Lower lobe of right lung (tissue), 2 donors: ENCODE data around the gene HSPA5. TPM values are rescaled to one million over a fixed set of nuclear protein-coding genes. Genes with fewer than 3 reads are reported as not detected.
"Not testable (repeated sequence)": the region's sequence is repeated elsewhere in the genome, so short reads cannot be mapped to it uniquely, and the experiment has no call there.

Source experiments
- ATAC-seq, 2 donors: fragments of 200-7000 bp; cut with Tn5 transposase; one replicate each; pipeline ENCODE4 v1.9.1; 2020 to 2022; ENCODE audit warnings: mild to moderate bottlenecking in 2 of 2, moderate library complexity in 2 of 2
- DNase-seq: peaks from one replicate; pipeline ENCODE4 v3.0.0-alpha.2; 2020
- H3K27ac ChIP-seq: fragments of 200-600 bp; one replicate; pipeline ENCODE4 v1.8.0; 2022
- H3K27me3 ChIP-seq: fragments of 200-600 bp; one replicate; pipeline ENCODE4 v1.8.0; 2022; ENCODE audit warnings: low read depth
- H3K36me3 ChIP-seq: fragments of 200-600 bp; one replicate; pipeline ENCODE4 v1.8.0; 2022; ENCODE audit warnings: mild to moderate bottlenecking
- H3K4me1 ChIP-seq: fragments of 200-600 bp; one replicate; pipeline ENCODE4 v1.8.0; 2022
- H3K4me3 ChIP-seq: fragments of 200-600 bp; one replicate; pipeline ENCODE4 v1.8.0; 2022; ENCODE audit warnings: mild to moderate bottlenecking
- H3K9me3 ChIP-seq: fragments of 200-600 bp; one replicate; pipeline ENCODE4 v1.8.0; 2022
- CTCF ChIP-seq: fragments of 200-600 bp; IDR thresholded peaks from one replicate; pipeline ENCODE4 v1.8.0; 2022; ENCODE audit warnings: antibody characterized with exemption, mild to moderate bottlenecking
- intact Hi-C: fragments of 100-400 bp; cut with DNase I; formaldehyde crosslinking; loops from one replicate; pipeline ENCODE4 v1.11.0; 2022
- total RNA-seq: library from RNA; stranded (reverse); fragmentation: NEBNext Ultra II Directional; extraction: Animal tissue kit (Norgen Biotek cat#: 25700); gene quantifications from one replicate; pipeline ENCODE4 v1.2.1, GENCODE V29; 2021
- donor health status: DM: no; HTN: yes; CAD: no; lungs with severe emphysema.

HSPA5 gene
- total RNA-seq, 1 donor from 2014 or later: 201 TPM

GRCh38 chr9:125239631-125240597, 1.2 kb downstream of the HSPA5 start:
- Histone ChIP-seq H3K4me1 (peaks cover 58% of the 10 kb centered on the region), H3K36me3 (peaks cover 51% of the 10 kb centered on the region), H3K27me3 (no peaks in the 10 kb centered on the region), H3K4me3 (peak overlapping the region; percentile 92), H3K27ac (peak overlapping the region; percentile 97), H3K9me3 (no peaks in the 10 kb centered on the region)
- ATAC-seq: no peak
- intact Hi-C loops: no loop called here
- no peak for DNase-seq
- no peak for TF ChIP-seq CTCF

GRCh38 chr9:125238915-125239446, 2.2 kb downstream of the HSPA5 start:
- H3K9me3 ChIP-seq: no peaks in the 10 kb centered on the region
- H3K36me3 ChIP-seq: peaks cover 58% of the 10 kb centered on the region
- DNase-seq (no peak), ATAC-seq (no peak)
- no peak overlapping the region for H3K27ac ChIP-seq
- no peaks in the 10 kb centered on the region for H3K27me3 ChIP-seq
- intact Hi-C loops: no loop called here
- H3K4me3 ChIP-seq: peak overlapping the region; percentile 92
- no peak for TF ChIP-seq CTCF
- H3K4me1 ChIP-seq: peaks cover 62% of the 10 kb centered on the region

GRCh38 chr9:125238127-125238914, 2.8 kb downstream of the HSPA5 start:
- intact Hi-C loops: no loop called here
- H3K27me3 ChIP-seq: no peaks in the 10 kb centered on the region
- H3K4me3 ChIP-seq: peak overlapping the region; percentile 92
- peaks cover 65% of the 10 kb centered on the region for H3K36me3 ChIP-seq
- ATAC-seq: no peak
- TF ChIP-seq CTCF: no peak
- peaks cover 62% of the 10 kb centered on the region for H3K4me1 ChIP-seq
- H3K27ac ChIP-seq: no peak overlapping the region
- H3K9me3 ChIP-seq: no peaks in the 10 kb centered on the region
- DNase-seq: no peak

- intact Hi-C loops, H3K27me3 ChIP-seq, H3K9me3 ChIP-seq, H3K27ac ChIP-seq, ATAC-seq, DNase-seq: not testable (repeated sequence)
- Histone ChIP-seq H3K4me1 (peaks cover 56% of the 10 kb centered on the region), H3K36me3 (peaks cover 76% of the 10 kb centered on the region), H3K4me3 (peak overlapping the region; percentile 92)
These were observed 4.5 kb downstream of the HSPA5 start for GRCh38 chr9:125236520-125237159.

- H3K27ac ChIP-seq: no peak overlapping the region
- no peaks in the 10 kb centered on the region for H3K27me3 ChIP-seq
- no peak for DNase-seq
- H3K4me1 ChIP-seq: peaks cover 56% of the 10 kb centered on the region
- no peak for TF ChIP-seq CTCF
- peak overlapping the region; percentile 92 for H3K4me3 ChIP-seq
- peaks cover 82% of the 10 kb centered on the region for H3K36me3 ChIP-seq
- H3K9me3 ChIP-seq: no peaks in the 10 kb centered on the region
- intact Hi-C loops: no loop called here
- ATAC-seq: no peak
These were observed 5.2 kb downstream of the HSPA5 start for GRCh38 chr9:125235804-125236519.

GRCh38 chr9:125234099-125234498, 7.0 kb downstream of the HSPA5 start:
- H3K36me3 ChIP-seq: peaks cover 89% of the 10 kb centered on the region
- DNase-seq, H3K27ac ChIP-seq, ATAC-seq, H3K27me3 ChIP-seq, intact Hi-C loops, H3K4me3 ChIP-seq, H3K9me3 ChIP-seq: not testable (repeated sequence)
- peaks cover 46% of the 10 kb centered on the region for H3K4me1 ChIP-seq
